ENCODE data around the gene DLX4. TPM values are rescaled to one million over a fixed set of nuclear protein-coding genes. Genes with fewer than 3 reads are reported as not detected.

The DLX4 gene
- total and polyA plus RNA-seq, 10 of the 15 experiments (the other 5 are each of a cell fraction or from before 2014, with no cell fraction given) = 0.05 to 0.29 (median 0.15) TPM

DNA sequence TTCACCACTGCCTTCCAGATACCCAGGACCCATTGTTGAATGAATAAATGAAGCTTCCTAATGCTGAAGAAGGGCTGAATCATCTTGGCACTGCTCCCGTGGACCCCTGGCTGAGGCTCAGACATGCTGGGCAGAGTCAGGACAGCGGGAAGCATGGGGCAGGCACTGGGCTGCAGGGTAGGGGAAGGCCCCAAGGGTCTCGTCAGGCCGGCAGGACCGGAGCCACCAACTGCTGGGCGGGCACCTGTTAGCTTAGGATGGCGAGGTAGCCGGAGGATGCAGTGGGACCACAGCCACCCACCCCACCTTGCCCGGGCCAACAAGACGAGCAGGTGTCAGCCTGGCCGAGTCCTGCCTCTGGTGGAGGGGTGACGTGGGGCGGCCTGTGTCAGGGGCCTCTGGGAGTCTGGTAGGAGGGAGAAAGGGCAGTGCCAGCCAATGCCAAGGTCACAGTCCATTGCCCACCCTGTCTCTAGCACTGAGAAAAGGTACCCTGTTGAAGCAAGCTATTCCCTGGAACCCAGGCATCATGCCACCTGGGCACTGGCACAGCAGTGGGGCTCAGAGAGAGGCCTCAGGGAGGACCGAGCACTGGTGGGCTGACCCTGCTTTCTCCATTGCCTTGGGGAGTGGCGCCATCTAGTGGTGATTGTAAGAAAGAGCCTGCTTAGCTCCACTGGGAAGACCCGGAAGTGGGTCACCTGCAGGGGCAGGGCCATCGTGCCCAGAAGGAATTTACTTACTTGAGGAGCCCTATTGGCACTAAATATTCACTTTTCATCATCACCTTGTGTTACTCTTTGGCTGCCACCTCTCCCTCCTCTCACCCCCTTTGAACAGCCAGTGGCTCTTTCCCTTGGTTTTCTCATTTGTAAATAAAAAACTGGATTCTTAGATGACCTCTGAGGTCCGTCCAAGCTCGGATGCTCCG is 29.0 kb downstream of the DLX4 start (continued):
- TF ChIP-seq, protein P1, sequence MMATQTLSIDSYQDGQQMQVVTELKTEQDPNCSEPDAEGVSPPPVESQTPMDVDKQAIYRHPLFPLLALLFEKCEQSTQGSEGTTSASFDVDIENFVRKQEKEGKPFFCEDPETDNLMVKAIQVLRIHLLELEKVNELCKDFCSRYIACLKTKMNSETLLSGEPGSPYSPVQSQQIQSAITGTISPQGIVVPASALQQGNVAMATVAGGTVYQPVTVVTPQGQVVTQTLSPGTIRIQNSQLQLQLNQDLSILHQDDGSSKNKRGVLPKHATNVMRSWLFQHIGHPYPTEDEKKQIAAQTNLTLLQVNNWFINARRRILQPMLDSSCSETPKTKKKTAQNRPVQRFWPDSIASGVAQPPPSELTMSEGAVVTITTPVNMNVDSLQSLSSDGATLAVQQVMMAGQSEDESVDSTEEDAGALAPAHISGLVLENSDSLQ (IDR thresholded peaks at IDR 0.05) = no peak
- peak; percentile 74 to 83 for TF ChIP-seq BHLHE40 (IDR thresholded peaks at IDR 0.05; ENCODE audit: borderline replicate concordance in 1 of 2, low read depth in 2 of 2, low read length in 1 of 2)
- TF ChIP-seq, protein P2, sequence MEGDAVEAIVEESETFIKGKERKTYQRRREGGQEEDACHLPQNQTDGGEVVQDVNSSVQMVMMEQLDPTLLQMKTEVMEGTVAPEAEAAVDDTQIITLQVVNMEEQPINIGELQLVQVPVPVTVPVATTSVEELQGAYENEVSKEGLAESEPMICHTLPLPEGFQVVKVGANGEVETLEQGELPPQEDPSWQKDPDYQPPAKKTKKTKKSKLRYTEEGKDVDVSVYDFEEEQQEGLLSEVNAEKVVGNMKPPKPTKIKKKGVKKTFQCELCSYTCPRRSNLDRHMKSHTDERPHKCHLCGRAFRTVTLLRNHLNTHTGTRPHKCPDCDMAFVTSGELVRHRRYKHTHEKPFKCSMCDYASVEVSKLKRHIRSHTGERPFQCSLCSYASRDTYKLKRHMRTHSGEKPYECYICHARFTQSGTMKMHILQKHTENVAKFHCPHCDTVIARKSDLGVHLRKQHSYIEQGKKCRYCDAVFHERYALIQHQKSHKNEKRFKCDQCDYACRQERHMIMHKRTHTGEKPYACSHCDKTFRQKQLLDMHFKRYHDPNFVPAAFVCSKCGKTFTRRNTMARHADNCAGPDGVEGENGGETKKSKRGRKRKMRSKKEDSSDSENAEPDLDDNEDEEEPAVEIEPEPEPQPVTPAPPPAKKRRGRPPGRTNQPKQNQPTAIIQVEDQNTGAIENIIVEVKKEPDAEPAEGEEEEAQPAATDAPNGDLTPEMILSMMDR (IDR thresholded peaks at IDR 0.05 in 2 of 3, conservative IDR thresholded peaks at IDR 0.05 in 1 of 3; ENCODE audit: control insufficient read depth in 2 of 3, extremely low read depth in 1 of 3, insufficient read depth in 1 of 3, low read depth in 3 of 3, low read length in 3 of 3) = peak; percentile 89 to 95 (median 91)
- TF ChIP-seq RUNX3 (IDR thresholded peaks at IDR 0.05; ENCODE audit: low read length) = no peak
- TF ChIP-seq, protein P3, sequence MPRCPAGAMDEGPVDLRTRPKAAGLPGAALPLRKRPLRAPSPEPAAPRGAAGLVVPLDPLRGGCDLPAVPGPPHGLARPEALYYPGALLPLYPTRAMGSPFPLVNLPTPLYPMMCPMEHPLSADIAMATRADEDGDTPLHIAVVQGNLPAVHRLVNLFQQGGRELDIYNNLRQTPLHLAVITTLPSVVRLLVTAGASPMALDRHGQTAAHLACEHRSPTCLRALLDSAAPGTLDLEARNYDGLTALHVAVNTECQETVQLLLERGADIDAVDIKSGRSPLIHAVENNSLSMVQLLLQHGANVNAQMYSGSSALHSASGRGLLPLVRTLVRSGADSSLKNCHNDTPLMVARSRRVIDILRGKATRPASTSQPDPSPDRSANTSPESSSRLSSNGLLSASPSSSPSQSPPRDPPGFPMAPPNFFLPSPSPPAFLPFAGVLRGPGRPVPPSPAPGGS (IDR thresholded peaks at IDR 0.05; ENCODE audit: borderline replicate concordance, insufficient read depth, low read depth, low read length, poor library complexity, severe bottlenecking) = no peak
- no peak for TF ChIP-seq SREBF1 (IDR thresholded peaks at IDR 0.05; ENCODE audit: low read length)
